HEK293 (cell line): ENCODE data around the gene INTS7.

ENCODE experiments used
- CTCF ChIA-PET: fragments of 350-600 bp; formaldehyde crosslinking; extraction: SDS; loops from one replicate; lab custom pipeline; 2021; ENCODE audit warnings: antibody characterized with exemption; lab: Yijun Ruan, JAX
- POLR2A ChIA-PET: fragments of 300-600 bp; formaldehyde crosslinking; extraction: SDS; loops from one replicate; lab custom pipeline; 2020; ENCODE audit warnings: antibody characterized with exemption, inconsistent platforms; lab: Yijun Ruan, JAX
- H3K27ac ChIP-seq: fragments of 200-500 bp; sonication (Bioruptor generic); 2 replicates; pipeline ENCODE4 v1.5.1; 2014; ENCODE audit warnings: low read depth, low read length, control low read depth, inconsistent platforms; ENCODE audit errors: extremely low read depth
- H3K36me3 ChIP-seq, 2 experiments: fragments of 200-500 bp in 1 of 2; sonication (Bioruptor generic) in 1 of 2; 1 replicate in 1 of 2; 2 replicates in 1 of 2; pipeline ENCODE4 v1.5.1; 2014 to 2017; ENCODE audit warnings: inconsistent platforms in 2 of 2, low read length in 2 of 2; ENCODE audit not compliant: control insufficient read depth in 2 of 2, insufficient read depth in 1 of 2
- H3K4me1 ChIP-seq: fragments of 200-500 bp; sonication (Bioruptor generic); 2 replicates; pipeline ENCODE4 v1.5.1; 2014; ENCODE audit warnings: mild to moderate bottlenecking, low read length, inconsistent platforms; ENCODE audit not compliant: control insufficient read depth, insufficient read depth
- H3K4me3 ChIP-seq: 2 replicates; pipeline ENCODE4 v1.5.1; 2011; ENCODE audit warnings: low read depth, mild to moderate bottlenecking, control low read depth, low read length, moderate library complexity
- H3K9me3 ChIP-seq: fragments of 200-500 bp; sonication (Bioruptor generic); 2 replicates; pipeline ENCODE4 v1.5.1; 2014; ENCODE audit warnings: low read depth, low read length, inconsistent platforms; ENCODE audit not compliant: control insufficient read depth, insufficient read depth
- BCL11A ChIP-seq: fragments of 450-650 bp; formaldehyde crosslinking; IDR thresholded peaks from 2 replicates; pipeline ENCODE4 v1.5.1; 2016; ENCODE audit warnings: low read depth, missing biosample characterization, missing genetic modification characterization
- GLIS2 ChIP-seq: fragments of 450-650 bp; formaldehyde crosslinking; IDR thresholded peaks from 2 replicates; pipeline ENCODE4 v1.5.1; 2016; ENCODE audit warnings: missing biosample characterization, missing genetic modification characterization
- HOXC10 ChIP-seq: sonication (generic); formaldehyde crosslinking; IDR thresholded peaks from 2 replicates; pipeline ENCODE4 v1.8.1; 2023; ENCODE audit warnings: mild to moderate bottlenecking, missing genetic modification reagents
- KLF10 ChIP-seq: fragments of 450-650 bp; IDR thresholded peaks from 2 replicates; pipeline ENCODE4 v1.5.1; 2018; ENCODE audit warnings: missing biosample characterization, mild to moderate bottlenecking, missing genetic modification characterization
- OVOL3 ChIP-seq: fragments of 450-650 bp; formaldehyde crosslinking; IDR thresholded peaks from 2 replicates; pipeline ENCODE4 v1.5.1; 2016; ENCODE audit warnings: missing biosample characterization, missing genetic modification characterization
- SP3 ChIP-seq: fragments of 450-650 bp; formaldehyde crosslinking; IDR thresholded peaks from 2 replicates; pipeline ENCODE4 v1.5.1; 2016; ENCODE audit warnings: missing biosample characterization, missing genetic modification characterization
- TRIM28 ChIP-seq: IDR thresholded peaks from 2 replicates; pipeline ENCODE4 v1.6.1; 2011; ENCODE audit warnings: low read length, control low read depth, borderline replicate concordance
- ZEB2 ChIP-seq: fragments of 450-650 bp; formaldehyde crosslinking; IDR thresholded peaks from 2 replicates; pipeline ENCODE4 v1.5.1; 2016; ENCODE audit warnings: missing biosample characterization, missing genetic modification characterization
- ZNF157 ChIP-seq: fragments of 450-650 bp; formaldehyde crosslinking; IDR thresholded peaks from 2 replicates; pipeline ENCODE4 v1.5.1; 2016; ENCODE audit warnings: missing biosample characterization, missing genetic modification characterization
- ZNF19 ChIP-seq: fragments of 450-650 bp; formaldehyde crosslinking; IDR thresholded peaks from 2 replicates; pipeline ENCODE4; 2016; ENCODE audit warnings: missing biosample characterization, missing genetic modification characterization, low read depth
- ZNF2 ChIP-seq: fragments of 450-650 bp; formaldehyde crosslinking; IDR thresholded peaks from 2 replicates; pipeline ENCODE4 v1.5.1; 2016; ENCODE audit warnings: missing biosample characterization, missing genetic modification characterization
- ZNF214 ChIP-seq: fragments of 450-650 bp; formaldehyde crosslinking; IDR thresholded peaks from 2 replicates; pipeline ENCODE4 v1.5.1; 2017; ENCODE audit warnings: missing biosample characterization, mild to moderate bottlenecking, missing genetic modification characterization, borderline replicate concordance
- ZNF223 ChIP-seq: fragments of 450-650 bp; formaldehyde crosslinking; IDR thresholded peaks from 2 replicates; pipeline ENCODE4 v1.5.1; 2016; ENCODE audit warnings: missing biosample characterization, missing genetic modification characterization
- ZNF335 ChIP-seq: fragments of 450-650 bp; formaldehyde crosslinking; conservative IDR thresholded peaks from 2 replicates; pipeline ENCODE4 v1.5.1; 2016; ENCODE audit warnings: missing biosample characterization, missing genetic modification characterization
- ZNF394 ChIP-seq: fragments of 450-650 bp; formaldehyde crosslinking; IDR thresholded peaks from 2 replicates; pipeline ENCODE4 v1.5.1; 2016; ENCODE audit warnings: missing biosample characterization, missing genetic modification characterization, mild to moderate bottlenecking, moderate library complexity, borderline replicate concordance
- ZNF521 ChIP-seq: fragments of 450-650 bp; formaldehyde crosslinking; IDR thresholded peaks from 2 replicates; pipeline ENCODE4 v1.5.1; 2017; ENCODE audit warnings: missing biosample characterization, mild to moderate bottlenecking, missing genetic modification characterization
- ZNF555 ChIP-seq: fragments of 450-650 bp; formaldehyde crosslinking; conservative IDR thresholded peaks from 2 replicates; pipeline ENCODE4 v1.5.1; 2017; ENCODE audit warnings: missing biosample characterization, mild to moderate bottlenecking, missing genetic modification characterization, inconsistent platforms
- ZNF596 ChIP-seq: fragments of 450-650 bp; IDR thresholded peaks from 2 replicates; pipeline ENCODE4 v1.5.0; 2018; ENCODE audit warnings: missing biosample characterization, mild to moderate bottlenecking, missing genetic modification characterization, moderate library complexity
- ZNF600 ChIP-seq: fragments of 450-650 bp; formaldehyde crosslinking; IDR thresholded peaks from 2 replicates; pipeline ENCODE4 v1.5.1; 2016; ENCODE audit warnings: missing biosample characterization, missing genetic modification characterization
- ZNF623 ChIP-seq: fragments of 450-650 bp; formaldehyde crosslinking; IDR thresholded peaks from 2 replicates; pipeline ENCODE4 v1.5.1; 2016; ENCODE audit warnings: missing biosample characterization, missing genetic modification characterization
- ZNF701 ChIP-seq: fragments of 450-650 bp; formaldehyde crosslinking; IDR thresholded peaks from 2 replicates; pipeline ENCODE4 v1.5.1; 2016; ENCODE audit warnings: missing biosample characterization, missing genetic modification characterization
- ZNF768 ChIP-seq: fragments of 450-650 bp; formaldehyde crosslinking; IDR thresholded peaks from 2 replicates; pipeline ENCODE4 v1.5.1; 2018; ENCODE audit warnings: missing biosample characterization, mild to moderate bottlenecking, missing genetic modification characterization
- ZSCAN23 ChIP-seq: fragments of 450-650 bp; formaldehyde crosslinking; IDR thresholded peaks from 2 replicates; pipeline ENCODE4 v1.5.1; 2016; ENCODE audit warnings: missing biosample characterization, missing genetic modification characterization
- TF ChIP-seq, protein P1 (sequence below): fragments of 450-650 bp; formaldehyde crosslinking; IDR thresholded peaks from 2 replicates; pipeline ENCODE4 v1.5.1; 2016; ENCODE audit warnings: missing biosample characterization, missing genetic modification characterization
- TF ChIP-seq, protein P2 (sequence below): fragments of 450-650 bp; formaldehyde crosslinking; IDR thresholded peaks from 2 replicates; pipeline ENCODE4 v1.5.1; 2016; ENCODE audit warnings: missing biosample characterization, missing genetic modification characterization
- TF ChIP-seq, protein P3 (sequence below): fragments of 450-650 bp; formaldehyde crosslinking; IDR thresholded peaks from 2 replicates; pipeline ENCODE4 v1.5.1; 2016; ENCODE audit warnings: missing biosample characterization, missing genetic modification characterization, low read depth
- TF ChIP-seq, protein P4 (sequence below): fragments of 450-650 bp; formaldehyde crosslinking; IDR thresholded peaks from 2 replicates; pipeline ENCODE4 v1.5.1; 2016; ENCODE audit warnings: missing biosample characterization, missing genetic modification characterization
- TF ChIP-seq, protein P5 (sequence below): fragments of 450-650 bp; formaldehyde crosslinking; IDR thresholded peaks from 2 replicates; pipeline ENCODE4 v1.5.1; 2016; ENCODE audit warnings: missing biosample characterization, missing genetic modification characterization

Gene INTS7

DNA sequence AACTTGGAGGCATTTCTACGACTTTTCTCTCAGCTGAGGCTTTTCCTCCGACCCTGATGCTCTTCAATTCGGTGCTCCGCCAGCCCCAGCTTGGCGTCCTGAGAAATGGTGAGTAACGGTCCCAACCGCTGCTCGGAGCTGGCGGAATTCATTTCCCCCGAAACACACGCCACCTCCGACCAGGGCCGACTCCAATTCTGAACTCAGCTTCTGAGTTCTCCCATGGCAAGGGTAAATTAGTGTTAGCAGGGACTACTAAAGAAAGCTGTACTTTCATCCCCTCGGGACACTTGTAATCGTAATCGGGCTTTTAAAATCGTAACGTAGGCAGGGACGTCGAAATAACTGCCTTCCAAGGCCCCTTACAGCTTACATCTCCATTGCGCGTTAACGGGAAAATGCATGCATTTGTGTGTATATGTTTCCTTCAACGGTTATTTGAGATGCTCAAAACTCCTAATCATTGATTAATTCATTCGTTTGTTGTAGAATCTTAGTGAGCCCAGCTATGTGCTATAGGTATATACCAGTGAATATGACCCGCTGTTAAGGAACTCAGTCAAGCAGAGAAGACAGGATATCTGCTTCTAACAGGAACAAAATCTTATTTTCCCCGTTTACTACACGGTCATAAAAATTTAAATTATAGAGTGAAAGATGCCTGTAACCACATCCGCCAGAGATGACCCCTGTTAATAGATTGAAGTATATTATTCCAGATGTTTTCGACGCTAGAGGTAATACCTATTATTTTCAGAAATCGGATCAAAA, 663 bp upstream of the INTS7 start (continued):
- TF ChIP-seq, protein P1, sequence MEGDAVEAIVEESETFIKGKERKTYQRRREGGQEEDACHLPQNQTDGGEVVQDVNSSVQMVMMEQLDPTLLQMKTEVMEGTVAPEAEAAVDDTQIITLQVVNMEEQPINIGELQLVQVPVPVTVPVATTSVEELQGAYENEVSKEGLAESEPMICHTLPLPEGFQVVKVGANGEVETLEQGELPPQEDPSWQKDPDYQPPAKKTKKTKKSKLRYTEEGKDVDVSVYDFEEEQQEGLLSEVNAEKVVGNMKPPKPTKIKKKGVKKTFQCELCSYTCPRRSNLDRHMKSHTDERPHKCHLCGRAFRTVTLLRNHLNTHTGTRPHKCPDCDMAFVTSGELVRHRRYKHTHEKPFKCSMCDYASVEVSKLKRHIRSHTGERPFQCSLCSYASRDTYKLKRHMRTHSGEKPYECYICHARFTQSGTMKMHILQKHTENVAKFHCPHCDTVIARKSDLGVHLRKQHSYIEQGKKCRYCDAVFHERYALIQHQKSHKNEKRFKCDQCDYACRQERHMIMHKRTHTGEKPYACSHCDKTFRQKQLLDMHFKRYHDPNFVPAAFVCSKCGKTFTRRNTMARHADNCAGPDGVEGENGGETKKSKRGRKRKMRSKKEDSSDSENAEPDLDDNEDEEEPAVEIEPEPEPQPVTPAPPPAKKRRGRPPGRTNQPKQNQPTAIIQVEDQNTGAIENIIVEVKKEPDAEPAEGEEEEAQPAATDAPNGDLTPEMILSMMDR (tag by site-specific recombination) = no peak
- no peak for TF ChIP-seq ZNF223 (tag by site-specific recombination)
- TF ChIP-seq, protein P2, sequence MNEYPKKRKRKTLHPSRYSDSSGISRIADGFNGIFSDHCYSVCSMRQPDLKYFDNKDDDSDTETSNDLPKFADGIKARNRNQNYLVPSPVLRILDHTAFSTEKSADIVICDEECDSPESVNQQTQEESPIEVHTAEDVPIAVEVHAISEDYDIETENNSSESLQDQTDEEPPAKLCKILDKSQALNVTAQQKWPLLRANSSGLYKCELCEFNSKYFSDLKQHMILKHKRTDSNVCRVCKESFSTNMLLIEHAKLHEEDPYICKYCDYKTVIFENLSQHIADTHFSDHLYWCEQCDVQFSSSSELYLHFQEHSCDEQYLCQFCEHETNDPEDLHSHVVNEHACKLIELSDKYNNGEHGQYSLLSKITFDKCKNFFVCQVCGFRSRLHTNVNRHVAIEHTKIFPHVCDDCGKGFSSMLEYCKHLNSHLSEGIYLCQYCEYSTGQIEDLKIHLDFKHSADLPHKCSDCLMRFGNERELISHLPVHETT (tag by site-specific recombination) = 0 out of 2 replicates have a peak, but pooled peaks have one; percentile 6
- TF ChIP-seq OVOL3 (tag by site-specific recombination) = peak; percentile 78
- 0 out of 2 replicates have a peak, but pooled peaks have one; percentile 65 for TF ChIP-seq ZSCAN23 (tag by site-specific recombination)
- TF ChIP-seq, protein P3, sequence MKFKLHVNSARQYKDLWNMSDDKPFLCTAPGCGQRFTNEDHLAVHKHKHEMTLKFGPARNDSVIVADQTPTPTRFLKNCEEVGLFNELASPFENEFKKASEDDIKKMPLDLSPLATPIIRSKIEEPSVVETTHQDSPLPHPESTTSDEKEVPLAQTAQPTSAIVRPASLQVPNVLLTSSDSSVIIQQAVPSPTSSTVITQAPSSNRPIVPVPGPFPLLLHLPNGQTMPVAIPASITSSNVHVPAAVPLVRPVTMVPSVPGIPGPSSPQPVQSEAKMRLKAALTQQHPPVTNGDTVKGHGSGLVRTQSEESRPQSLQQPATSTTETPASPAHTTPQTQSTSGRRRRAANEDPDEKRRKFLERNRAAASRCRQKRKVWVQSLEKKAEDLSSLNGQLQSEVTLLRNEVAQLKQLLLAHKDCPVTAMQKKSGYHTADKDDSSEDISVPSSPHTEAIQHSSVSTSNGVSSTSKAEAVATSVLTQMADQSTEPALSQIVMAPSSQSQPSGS (tag by site-specific recombination) = peak; percentile 1
- 0 out of 2 replicates have a peak, but pooled peaks have one; percentile 9 for TF ChIP-seq ZNF600 (tag by site-specific recombination)
- TF ChIP-seq BCL11A (tag by site-specific recombination) = no peak
- TF ChIP-seq ZNF2 (tag by site-specific recombination) = peak; percentile 17; the same call in 1 of the 2 replicates
- 0 out of 2 replicates have a peak, but pooled peaks have one; percentile 3 for TF ChIP-seq SP3 (tag by site-specific recombination)
- TF ChIP-seq, protein P4, sequence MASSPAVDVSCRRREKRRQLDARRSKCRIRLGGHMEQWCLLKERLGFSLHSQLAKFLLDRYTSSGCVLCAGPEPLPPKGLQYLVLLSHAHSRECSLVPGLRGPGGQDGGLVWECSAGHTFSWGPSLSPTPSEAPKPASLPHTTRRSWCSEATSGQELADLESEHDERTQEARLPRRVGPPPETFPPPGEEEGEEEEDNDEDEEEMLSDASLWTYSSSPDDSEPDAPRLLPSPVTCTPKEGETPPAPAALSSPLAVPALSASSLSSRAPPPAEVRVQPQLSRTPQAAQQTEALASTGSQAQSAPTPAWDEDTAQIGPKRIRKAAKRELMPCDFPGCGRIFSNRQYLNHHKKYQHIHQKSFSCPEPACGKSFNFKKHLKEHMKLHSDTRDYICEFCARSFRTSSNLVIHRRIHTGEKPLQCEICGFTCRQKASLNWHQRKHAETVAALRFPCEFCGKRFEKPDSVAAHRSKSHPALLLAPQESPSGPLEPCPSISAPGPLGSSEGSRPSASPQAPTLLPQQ = no peak; the same call in 1 of the 2 replicates
- TF ChIP-seq ZNF596 = no peak
- peak; percentile 76 for TF ChIP-seq ZNF335 (tag by site-specific recombination)
- TF ChIP-seq, protein P5, sequence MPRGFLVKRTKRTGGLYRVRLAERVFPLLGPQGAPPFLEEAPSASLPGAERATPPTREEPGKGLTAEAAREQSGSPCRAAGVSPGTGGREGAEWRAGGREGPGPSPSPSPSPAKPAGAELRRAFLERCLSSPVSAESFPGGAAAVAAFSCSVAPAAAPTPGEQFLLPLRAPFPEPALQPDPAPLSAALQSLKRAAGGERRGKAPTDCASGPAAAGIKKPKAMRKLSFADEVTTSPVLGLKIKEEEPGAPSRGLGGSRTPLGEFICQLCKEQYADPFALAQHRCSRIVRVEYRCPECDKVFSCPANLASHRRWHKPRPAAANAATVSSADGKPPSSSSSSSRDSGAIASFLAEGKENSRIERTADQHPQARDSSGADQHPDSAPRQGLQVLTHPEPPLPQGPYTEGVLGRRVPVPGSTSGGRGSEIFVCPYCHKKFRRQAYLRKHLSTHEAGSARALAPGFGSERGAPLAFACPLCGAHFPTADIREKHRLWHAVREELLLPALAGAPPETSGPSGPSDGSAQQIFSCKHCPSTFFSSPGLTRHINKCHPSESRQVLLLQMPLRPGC (tag by site-specific recombination) = peak; percentile 32; the same call in 1 of the 2 replicates
- TF ChIP-seq HOXC10 (CRISPR knock-in tag) = peak; percentile 59; the same call in 1 of the 2 replicates

DNA sequence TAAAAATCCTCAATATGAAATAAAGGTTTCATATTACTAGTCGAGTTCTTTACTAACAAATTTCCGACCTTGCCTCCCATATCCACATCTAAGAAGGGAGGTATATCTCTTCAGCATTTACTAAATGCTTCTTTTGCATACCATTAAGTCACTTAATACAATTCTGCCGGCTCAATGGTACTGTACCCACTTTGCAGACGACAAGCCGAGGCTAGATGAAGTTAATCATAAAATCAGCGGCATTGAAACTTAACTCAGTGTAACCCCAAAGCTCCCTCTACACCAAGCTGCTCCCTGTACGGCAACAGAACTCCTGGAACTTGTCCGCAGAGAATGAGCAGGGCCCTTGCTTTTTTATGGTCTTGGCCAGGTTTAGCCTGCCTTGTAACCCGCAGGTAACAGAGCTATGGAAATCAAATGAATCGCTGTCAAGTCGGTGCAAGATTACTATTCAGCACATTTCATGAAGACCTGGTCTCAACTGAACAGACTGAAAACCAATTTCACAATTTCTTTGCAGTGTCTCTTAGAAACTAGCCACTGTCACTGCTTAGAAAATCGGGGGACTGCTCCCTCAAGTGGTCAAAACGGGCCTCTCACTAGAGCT, 738 bp downstream of the INTS7 start:
- ChIA-PET CTCF (interaction anchor here (0.6 to 5.0 kb wide), 50 partner anchors 8 to 702 kb away, joined by 3 to 57 read pairs (median 4); partner anchors contain the start of gene NEK2), POLR2A (interaction anchor here (1.0 to 2.4 kb wide), 7 partner anchors 12 to 421 kb away, joined by 3 to 12 read pairs (median 3); partner anchors contain the start of gene NEK2)
- peaks cover 3 to 28% of the 10 kb centered on the region in 2 experiments; a peak in 1 of 3 replicates for H3K36me3 ChIP-seq
- peak overlapping the region; percentile 91 for H3K4me3 ChIP-seq
- peaks cover 3% of the 10 kb centered on the region; the same call in 1 of the 2 replicates for H3K4me1 ChIP-seq
- no peaks in the 10 kb centered on the region for H3K9me3 ChIP-seq
- peak overlapping the region; percentile 68 for H3K27ac ChIP-seq
- TF ChIP-seq ZNF214 (no peak), KLF10 (tag by site-specific recombination) (no peak), ZNF394 (tag by site-specific recombination) (no peak), ZNF555 (no peak), GLIS2 (tag by site-specific recombination) (no peak), ZNF623 (tag by site-specific recombination) (peak; percentile 5; the same call in 1 of the 2 replicates), ZEB2 (tag by site-specific recombination) (no peak), ZNF521 (tag by site-specific recombination) (no peak), ZNF19 (tag by site-specific recombination) (no peak), ZNF157 (tag by site-specific recombination) (no peak), ZNF701 (tag by site-specific recombination) (no peak), TRIM28 (no peak), SP3 (tag by site-specific recombination) (no peak), ZNF768 (tag by site-specific recombination) (no peak)
